ENCODE data around the gene MRPS6. TPM values are rescaled to one million over a fixed set of nuclear protein-coding genes. Genes with fewer than 3 reads are reported as not detected.

Gene MRPS6
- total RNA-seq, 1 experiment from 2014 or later = 109 TPM

- ChIA-PET POLR2A (no interaction called here), CTCF (interaction anchor here (0.6 kb wide), 1 partner anchor 320 kb away, joined by 3 read pairs; no protein-coding TSS in a partner anchor)
- ATAC-seq (no peak), DNase-seq (ENCODE audit: low read depth, low spot score) (no peak)
- no peak for TF ChIP-seq POLR2AphosphoS5 (IDR thresholded peaks at IDR 0.05; ENCODE audit: low read depth, low read length)
- TF ChIP-seq TCF7L2 (IDR thresholded peaks at IDR 0.05; ENCODE audit: low read depth, low read length) = no peak
- TF ChIP-seq SIN3A (IDR thresholded peaks at IDR 0.05; ENCODE audit: borderline replicate concordance, insufficient read depth, low read depth, low read length) = no peak
- TF ChIP-seq REST (IDR thresholded peaks at IDR 0.05; ENCODE audit: insufficient read depth in 1 of 2, low read depth in 2 of 2, low read length in 1 of 2) = no peak
- TF ChIP-seq CTCF (IDR thresholded peaks at IDR 0.05) = no peak
- BruUV-seq (replicated peaks) = no TSS peak
- Histone ChIP-seq H3K27ac (ENCODE audit: low read length) (peak overlapping the region; percentile 6; the same call in 1 of the 2 replicates), H3K36me3 (ENCODE audit: control insufficient read depth, insufficient read depth, low read length) (no peaks in the 10 kb centered on the region), H3K4me1 (ENCODE audit: control insufficient read depth, insufficient read depth, low read length) (peaks cover 7% of the 10 kb centered on the region), H3K4me3 (ENCODE audit: low read depth in 2 of 2, low read length in 2 of 2) (no peak overlapping the region), H3K9me3 (ENCODE audit: control insufficient read depth, insufficient read depth, low read depth, low read length) (no peaks in the 10 kb centered on the region), H3K27me3 (ENCODE audit: control insufficient read depth, insufficient read depth, low read length) (no peaks in the 10 kb centered on the region)
- intact Hi-C loops (cut with micrococcal nuclease; ENCODE audit: unreplicated experiment) (no loop called here), in situ Hi-C loops (cut with HindIII; ENCODE audit: low pct_unique_long_range_greater_than_20kb, low sequenced_read_pairs) (no loop called here)
Measured at GRCh38 chr21:34024374-34024693, 49.0 kb upstream of the MRPS6 start.

- intact Hi-C loops (cut with micrococcal nuclease; ENCODE audit: unreplicated experiment) (no loop called here), in situ Hi-C loops (cut with HindIII; ENCODE audit: low pct_unique_long_range_greater_than_20kb, low sequenced_read_pairs) (no loop called here)
- ATAC-seq = no peak
- Histone ChIP-seq H3K27ac (ENCODE audit: low read length) (no peak overlapping the region), H3K4me3 (ENCODE audit: low read depth in 2 of 2, low read length in 2 of 2) (no peak overlapping the region), H3K27me3 (ENCODE audit: control insufficient read depth, insufficient read depth, low read length) (no peaks in the 10 kb centered on the region), H3K36me3 (ENCODE audit: control insufficient read depth, insufficient read depth, low read length) (no peaks in the 10 kb centered on the region), H3K9me3 (ENCODE audit: control insufficient read depth, insufficient read depth, low read depth, low read length) (no peaks in the 10 kb centered on the region), H3K4me1 (ENCODE audit: control insufficient read depth, insufficient read depth, low read length) (peaks cover 3% of the 10 kb centered on the region)
- CTCF ChIA-PET = no interaction called here
- TF ChIP-seq POLR2AphosphoS5 (IDR thresholded peaks at IDR 0.05; ENCODE audit: low read depth, low read length) = no peak
- no peak for TF ChIP-seq CTCF (IDR thresholded peaks at IDR 0.05)
- TF ChIP-seq TCF7L2 (IDR thresholded peaks at IDR 0.05; ENCODE audit: low read depth, low read length) = no peak
- TF ChIP-seq SIN3A (IDR thresholded peaks at IDR 0.05; ENCODE audit: borderline replicate concordance, insufficient read depth, low read depth, low read length) = no peak
- TF ChIP-seq REST (IDR thresholded peaks at IDR 0.05; ENCODE audit: insufficient read depth in 1 of 2, low read depth in 2 of 2, low read length in 1 of 2) = no peak
- no peak for DNase-seq (ENCODE audit: low read depth, low spot score)
- no TSS peak for BruUV-seq (replicated peaks)
- POLR2A ChIA-PET = no interaction called here
Measured at GRCh38 chr21:34027721-34028461, 45.5 kb upstream of the MRPS6 start.
